Peyer's patch (tissue), 4 donors: ENCODE measurements around the gene LEF1.

Experiments
- POLR2A ChIP-seq, 2 donors: fragments of 450-650 bp; IDR thresholded peaks; one replicate each; pipeline ENCODE4 v1.5.1; 2017; ENCODE audit warnings: antibody characterized with exemption in 2 of 2, mild to moderate bottlenecking in 2 of 2, moderate library complexity in 2 of 2
- TF ChIP-seq, protein P1 (sequence below), 6 experiments: fragments of 450-650 bp in 4 of 6; fragments of 200-600 bp in 2 of 6; sonication (generic) in 1 of 6; IDR thresholded peaks; one replicate each; pipeline ENCODE4 v1.5.1; 2017 to 2019; ENCODE audit warnings: antibody characterized with exemption in 6 of 6, mild to moderate bottlenecking in 3 of 6, moderate library complexity in 1 of 6

DNA sequence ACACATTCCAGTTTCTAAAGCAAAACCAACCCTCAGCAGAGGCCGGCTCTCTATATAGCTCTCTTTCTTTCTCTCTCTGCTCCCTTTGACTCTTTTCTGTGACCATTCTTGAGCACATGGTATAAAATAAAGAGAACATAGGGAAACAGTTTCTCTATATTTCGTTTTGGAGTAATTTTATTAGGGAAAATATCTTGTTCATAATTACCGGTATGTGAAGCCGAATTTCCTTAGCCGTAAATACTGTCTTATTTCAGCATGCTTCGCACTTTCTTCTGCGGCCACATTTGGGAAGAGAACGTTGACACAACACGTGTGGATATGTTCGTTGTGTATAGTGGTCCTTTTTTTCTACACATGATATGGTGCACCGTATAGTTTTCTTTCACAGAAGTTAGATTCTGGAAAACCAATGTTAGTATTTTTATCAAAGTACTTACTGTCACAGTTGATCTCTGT is 4.9 kb upstream of the LEF1 start:
- TF ChIP-seq, protein P1, sequence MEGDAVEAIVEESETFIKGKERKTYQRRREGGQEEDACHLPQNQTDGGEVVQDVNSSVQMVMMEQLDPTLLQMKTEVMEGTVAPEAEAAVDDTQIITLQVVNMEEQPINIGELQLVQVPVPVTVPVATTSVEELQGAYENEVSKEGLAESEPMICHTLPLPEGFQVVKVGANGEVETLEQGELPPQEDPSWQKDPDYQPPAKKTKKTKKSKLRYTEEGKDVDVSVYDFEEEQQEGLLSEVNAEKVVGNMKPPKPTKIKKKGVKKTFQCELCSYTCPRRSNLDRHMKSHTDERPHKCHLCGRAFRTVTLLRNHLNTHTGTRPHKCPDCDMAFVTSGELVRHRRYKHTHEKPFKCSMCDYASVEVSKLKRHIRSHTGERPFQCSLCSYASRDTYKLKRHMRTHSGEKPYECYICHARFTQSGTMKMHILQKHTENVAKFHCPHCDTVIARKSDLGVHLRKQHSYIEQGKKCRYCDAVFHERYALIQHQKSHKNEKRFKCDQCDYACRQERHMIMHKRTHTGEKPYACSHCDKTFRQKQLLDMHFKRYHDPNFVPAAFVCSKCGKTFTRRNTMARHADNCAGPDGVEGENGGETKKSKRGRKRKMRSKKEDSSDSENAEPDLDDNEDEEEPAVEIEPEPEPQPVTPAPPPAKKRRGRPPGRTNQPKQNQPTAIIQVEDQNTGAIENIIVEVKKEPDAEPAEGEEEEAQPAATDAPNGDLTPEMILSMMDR (IDR thresholded peaks at IDR 0.05) = no peak
- no peak for TF ChIP-seq POLR2A (IDR thresholded peaks at IDR 0.05)
